Glutamatergic neuron (in vitro differentiated cells): ENCODE results near the gene RAB2B. TPM values are rescaled to one million over a fixed set of nuclear protein-coding genes. Genes with fewer than 3 reads are reported as not detected.
"Not testable (repeated sequence)": the region's sequence is repeated elsewhere in the genome, so short reads cannot be mapped to it uniquely, and the experiment has no call there.

ENCODE experiments used
- DNase-seq: peaks from one replicate; pipeline ENCODE4 v3.0.0; 2022
- H3K27ac Mint-ChIP-seq: one replicate; pipeline ENCODE4 v1.8.0; 2020; ENCODE audit warnings: mild to moderate bottlenecking, mixed read lengths, inconsistent platforms; ENCODE audit not compliant: unreplicated experiment
- H3K27me3 Mint-ChIP-seq: one replicate; pipeline ENCODE4 v1.8.0; 2020; ENCODE audit warnings: mild to moderate bottlenecking, moderate library complexity, mixed read lengths, inconsistent platforms; ENCODE audit not compliant: unreplicated experiment
- H3K36me3 Mint-ChIP-seq: one replicate; pipeline ENCODE4 v1.8.0; 2020; ENCODE audit warnings: mild to moderate bottlenecking, mixed read lengths, inconsistent platforms; ENCODE audit not compliant: unreplicated experiment
- H3K4me1 Mint-ChIP-seq: one replicate; pipeline ENCODE4 v1.8.0; 2020; ENCODE audit warnings: mild to moderate bottlenecking, low read depth, mixed read lengths, inconsistent platforms; ENCODE audit not compliant: unreplicated experiment
- H3K4me3 Mint-ChIP-seq: one replicate; pipeline ENCODE4 v1.8.0; 2020; ENCODE audit warnings: mild to moderate bottlenecking, mixed read lengths, inconsistent platforms; ENCODE audit not compliant: unreplicated experiment
- H3K9me3 Mint-ChIP-seq: one replicate; pipeline ENCODE4 v1.8.0; 2020; ENCODE audit warnings: mild to moderate bottlenecking, moderate library complexity, mixed read lengths, inconsistent platforms; ENCODE audit not compliant: unreplicated experiment
- CTCF ChIP-seq: fragments of 200-600 bp; sonication (generic); IDR thresholded peaks from one replicate; pipeline ENCODE4 v1.5.0; 2021; ENCODE audit not compliant: partially characterized antibody, unreplicated experiment
- total RNA-seq: library from RNA; stranded (reverse); fragmentation: NEBNext Ultra II Directional; extraction: Animal tissue kit (Norgen Biotek cat#: 25700); gene quantifications from one replicate; pipeline ENCODE4 v1.2.1, GENCODE V29; 2021; ENCODE audit not compliant: unreplicated experiment

RAB2B gene
- total RNA-seq, 1 donor from 2014 or later: 75.2 TPM

- Mint-ChIP-seq H3K4me3 (no peak overlapping the region), H3K36me3 (no peaks in the 10 kb centered on the region), H3K4me1 (peaks cover 6% of the 10 kb centered on the region), H3K27me3 (no peaks in the 10 kb centered on the region), H3K9me3 (no peaks in the 10 kb centered on the region), H3K27ac (no peak overlapping the region)
- no peak for DNase-seq
- TF ChIP-seq CTCF: no peak
Measured at GRCh38 chr14:21449899-21450216, 26.9 kb downstream of the RAB2B start.

GRCh38 chr14:21442657-21443056 is 34.1 kb downstream of the RAB2B start:
- not testable (repeated sequence) for H3K9me3 Mint-ChIP-seq, H3K27me3 Mint-ChIP-seq, DNase-seq, H3K4me3 Mint-ChIP-seq, H3K27ac Mint-ChIP-seq, H3K4me1 Mint-ChIP-seq, H3K36me3 Mint-ChIP-seq

- no peaks in the 10 kb centered on the region for H3K36me3 Mint-ChIP-seq
- TF ChIP-seq CTCF: no peak
- H3K4me1 Mint-ChIP-seq: peaks cover 8% of the 10 kb centered on the region
- H3K27ac Mint-ChIP-seq: no peak overlapping the region
- H3K4me3 Mint-ChIP-seq: no peak overlapping the region
- no peak for DNase-seq
- no peaks in the 10 kb centered on the region for H3K9me3 Mint-ChIP-seq
- peaks cover 1% of the 10 kb centered on the region for H3K27me3 Mint-ChIP-seq
Measured at GRCh38 chr14:21440859-21441258, 35.9 kb downstream of the RAB2B start.

GRCh38 chr14:21437063-21437901 is 39.5 kb downstream of the RAB2B start:
- H3K27me3 Mint-ChIP-seq: peaks cover 1% of the 10 kb centered on the region
- H3K4me3 Mint-ChIP-seq: peak overlapping the region; percentile 94
- no peaks in the 10 kb centered on the region for H3K36me3 Mint-ChIP-seq
- H3K27ac Mint-ChIP-seq: peak overlapping the region; percentile 87
- DNase-seq: peak; percentile 99
- peaks cover 11% of the 10 kb centered on the region for H3K4me1 Mint-ChIP-seq
- H3K9me3 Mint-ChIP-seq: no peaks in the 10 kb centered on the region
- TF ChIP-seq CTCF: no peak

- no peaks in the 10 kb centered on the region for H3K36me3 Mint-ChIP-seq
- H3K4me1 Mint-ChIP-seq: peaks cover 11% of the 10 kb centered on the region
- H3K27me3 Mint-ChIP-seq: peaks cover 1% of the 10 kb centered on the region
- peak overlapping the region; percentile 94 for H3K4me3 Mint-ChIP-seq
- no peak for DNase-seq
- no peaks in the 10 kb centered on the region for H3K9me3 Mint-ChIP-seq
- TF ChIP-seq CTCF: no peak
- peak overlapping the region; percentile 87 for H3K27ac Mint-ChIP-seq
Measured at GRCh38 chr14:21436567-21437062, 40.1 kb downstream of the RAB2B start.
